SU-DHL-6 (cell line): ENCODE measurements around the gene HSD17B2.

Source experiments
- H2AFZ ChIP-seq: fragments of 200-600 bp; sonication (generic); 2 replicates; pipeline ENCODE4 v1.6.1; 2014; ENCODE audit warnings: low read depth, mild to moderate bottlenecking, moderate library complexity, mixed read lengths, antibody characterized with exemption, low read length; ENCODE audit not compliant: severe bottlenecking
- H3F3A ChIP-seq: fragments of 200-600 bp; shearing (Covaris generic); 2 replicates; pipeline ENCODE4 v1.6.0; 2016; ENCODE audit warnings: antibody characterized with exemption, mild to moderate bottlenecking; ENCODE audit not compliant: insufficient read depth
- H3K27ac ChIP-seq: fragments of 200-600 bp; sonication (generic); 2 replicates; pipeline ENCODE4 v1.5.1; 2016; ENCODE audit warnings: low read depth, mild to moderate bottlenecking, low read length, moderate library complexity, mixed read lengths
- H3K27me3 ChIP-seq: fragments of 200-600 bp; sonication (generic), shearing (Covaris generic); 2 replicates; pipeline ENCODE4 v1.6.0; 2014; ENCODE audit warnings: mild to moderate bottlenecking, low read length
- H3K36me3 ChIP-seq: fragments of 200-600 bp; sonication (generic); 2 replicates; pipeline ENCODE4 v1.6.1; 2014; ENCODE audit warnings: mild to moderate bottlenecking, low read length, mixed read lengths
- H3K4me2 ChIP-seq: fragments of 300-600, 200-600 bp; shearing (Covaris generic), sonication (generic); 2 replicates; pipeline ENCODE4 v1.6.0; 2014; ENCODE audit warnings: low read length, low read depth, mild to moderate bottlenecking; ENCODE audit not compliant: poor library complexity, severe bottlenecking
- H3K4me3 ChIP-seq: fragments of 200-600 bp; sonication (generic); 2 replicates; pipeline ENCODE4 v1.5.1; 2014; ENCODE audit warnings: antibody characterized with exemption, low read length, mild to moderate bottlenecking, mixed read lengths; ENCODE audit not compliant: insufficient read depth, poor library complexity, severe bottlenecking
- H3K79me2 ChIP-seq: fragments of 200-600 bp; sonication (generic); 2 replicates; pipeline ENCODE4 v1.6.1; 2014; ENCODE audit warnings: mild to moderate bottlenecking, low read length, moderate library complexity; ENCODE audit not compliant: insufficient read depth
- H3K9ac ChIP-seq: fragments of 200-600 bp; sonication (generic); 2 replicates; pipeline ENCODE4 v1.7.0; 2014; ENCODE audit warnings: mild to moderate bottlenecking, low read length
- H3K9me2 ChIP-seq: fragments of 200-600 bp; sonication (generic); replicated peaks from 2 replicates; pipeline ENCODE4 v1.6.1; 2014; ENCODE audit warnings: low read length; ENCODE audit not compliant: insufficient read depth
- H3K9me3 ChIP-seq: fragments of 200-600 bp; sonication (generic); 2 replicates; pipeline ENCODE4 v1.6.1; 2014; ENCODE audit warnings: low read length, mixed read lengths; ENCODE audit not compliant: insufficient read depth
- H4K20me1 ChIP-seq: fragments of 200-600 bp; sonication (generic); 2 replicates; pipeline ENCODE4 v1.6.1; 2014; ENCODE audit warnings: low read depth, mild to moderate bottlenecking, antibody characterized with exemption, low read length, moderate library complexity, mixed read lengths
- CTCF ChIP-seq: fragments of 200-600 bp; sonication (generic); IDR thresholded peaks from one replicate; pipeline ENCODE4 v1.5.1; 2017; ENCODE audit warnings: antibody characterized with exemption, mild to moderate bottlenecking, low read length, moderate library complexity; ENCODE audit not compliant: insufficient read depth, poor library complexity, severe bottlenecking
- EZH2phosphoT487 ChIP-seq: fragments of 200-600 bp; sonication (generic), shearing (Covaris generic); conservative IDR thresholded peaks from 2 replicates; pipeline ENCODE4 v1.6.1; 2018; ENCODE audit warnings: mild to moderate bottlenecking, antibody characterized with exemption, low read length, moderate library complexity, mixed read lengths

The HSD17B2 gene

DNA sequence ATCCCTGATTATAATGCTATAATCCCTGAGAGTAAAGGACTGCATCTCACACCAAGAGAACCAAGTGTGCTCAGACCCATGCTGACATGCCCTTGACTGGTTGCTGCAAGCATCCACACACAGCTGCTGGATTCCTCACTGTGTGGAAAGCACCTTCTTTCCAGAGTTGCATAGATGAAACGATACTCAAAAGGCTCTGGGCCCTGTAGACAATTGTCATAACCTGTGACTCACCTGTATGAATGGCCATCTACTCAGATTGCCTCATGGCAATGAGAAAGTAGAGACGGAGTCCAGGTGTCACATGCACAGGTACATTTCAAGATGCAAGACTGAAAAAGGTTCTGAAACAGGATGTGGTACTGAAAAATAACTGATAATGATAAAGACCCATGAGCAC lies 76.9 kb downstream of the HSD17B2 start:
- H3K9me3 ChIP-seq = no peaks in the 10 kb centered on the region
- H3K9me2 ChIP-seq = no peaks in the 10 kb centered on the region
- H3K4me3 ChIP-seq = no peak overlapping the region
- no peak overlapping the region for H2AFZ ChIP-seq
- no peaks in the 10 kb centered on the region for H3K79me2 ChIP-seq
- no peak overlapping the region for H3K9ac ChIP-seq
- no peaks in the 10 kb centered on the region for H3K27me3 ChIP-seq
- H3K36me3 ChIP-seq = no peaks in the 10 kb centered on the region
- H3F3A ChIP-seq = no peaks in the 10 kb centered on the region
- no peak overlapping the region for H3K4me2 ChIP-seq
- TF ChIP-seq EZH2phosphoT487 (no peak), CTCF (no peak)
- no peaks in the 10 kb centered on the region for H4K20me1 ChIP-seq
- no peak overlapping the region for H3K27ac ChIP-seq

DNA sequence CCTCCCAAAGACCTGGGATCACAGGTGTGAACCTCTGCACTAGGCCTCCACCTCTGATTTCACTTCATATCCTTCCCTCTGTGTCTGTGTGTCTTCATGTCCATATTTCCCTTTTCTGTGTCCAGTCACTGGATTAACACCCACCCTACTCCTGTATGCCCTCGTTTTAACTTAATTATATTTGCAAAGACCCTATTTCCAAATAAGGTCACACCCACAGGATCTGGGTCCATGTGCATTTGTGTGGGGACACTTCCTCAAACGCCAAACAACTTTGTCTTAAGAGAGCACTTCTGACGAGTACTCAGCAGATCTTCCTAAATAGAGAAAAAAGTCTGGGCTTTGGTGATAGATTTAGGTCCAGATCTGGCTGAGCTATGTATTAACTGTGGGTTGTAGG lies 78.7 kb downstream of the HSD17B2 start:
- Histone ChIP-seq H3K36me3 (no peaks in the 10 kb centered on the region), H3K79me2 (no peaks in the 10 kb centered on the region), H3K4me2 (no peak overlapping the region), H3K9ac (no peak overlapping the region), H3K27ac (no peak overlapping the region), H3K9me2 (no peaks in the 10 kb centered on the region), H3K4me3 (no peak overlapping the region), H2AFZ (no peak overlapping the region), H3K9me3 (no peaks in the 10 kb centered on the region), H3K27me3 (no peaks in the 10 kb centered on the region), H4K20me1 (no peaks in the 10 kb centered on the region), H3F3A (no peaks in the 10 kb centered on the region)
- TF ChIP-seq CTCF = no peak
- no peak for TF ChIP-seq EZH2phosphoT487

GRCh38 chr16:82116535-82116934 lies 81.5 kb downstream of the HSD17B2 start:
- Histone ChIP-seq H3K4me2 (no peak overlapping the region), H2AFZ (no peak overlapping the region), H3K9me3 (no peaks in the 10 kb centered on the region), H3K9ac (no peak overlapping the region), H3F3A (no peaks in the 10 kb centered on the region), H3K4me3 (no peak overlapping the region), H3K27me3 (no peaks in the 10 kb centered on the region), H3K36me3 (no peaks in the 10 kb centered on the region), H3K79me2 (no peaks in the 10 kb centered on the region), H3K9me2 (no peaks in the 10 kb centered on the region), H3K27ac (no peak overlapping the region), H4K20me1 (no peaks in the 10 kb centered on the region)
- TF ChIP-seq CTCF = no peak
- TF ChIP-seq EZH2phosphoT487 = no peak

GRCh38 chr16:82118749-82119148 lies 83.7 kb downstream of the HSD17B2 start:
- Histone ChIP-seq H3K36me3 (no peaks in the 10 kb centered on the region), H3K9ac (no peak overlapping the region), H3K4me3 (no peak overlapping the region), H4K20me1 (no peaks in the 10 kb centered on the region), H3K79me2 (no peaks in the 10 kb centered on the region), H3K9me3 (no peaks in the 10 kb centered on the region), H2AFZ (no peak overlapping the region), H3K27me3 (no peaks in the 10 kb centered on the region), H3K4me2 (no peak overlapping the region), H3F3A (no peaks in the 10 kb centered on the region), H3K27ac (no peak overlapping the region), H3K9me2 (no peaks in the 10 kb centered on the region)
- TF ChIP-seq EZH2phosphoT487 (no peak), CTCF (no peak)
